Left ventricle myocardium inferior (tissue), 1 donor: ENCODE measurements around the gene PAK4. TPM values are rescaled to one million over a fixed set of nuclear protein-coding genes. Genes with fewer than 3 reads are reported as not detected.

Source experiments
- DNase-seq: peaks from one replicate; pipeline ENCODE4 v3.0.0-alpha.2; 2020
- H3K27ac ChIP-seq: fragments of 200-600 bp; replicated peaks from 2 replicates; pipeline ENCODE4 v1.8.0; 2021
- H3K27me3 ChIP-seq: fragments of 200-600 bp; 2 replicates; pipeline ENCODE4 v1.8.0; 2021; ENCODE audit warnings: low read depth
- H3K36me3 ChIP-seq: fragments of 200-600 bp; 2 replicates; pipeline ENCODE4 v1.8.0; 2021
- H3K4me1 ChIP-seq: fragments of 200-600 bp; 2 replicates; pipeline ENCODE4 v1.8.0; 2021
- H3K4me3 ChIP-seq: fragments of 200-600 bp; 2 replicates; pipeline ENCODE4 v1.8.0; 2021; ENCODE audit warnings: mild to moderate bottlenecking, moderate library complexity
- H3K9me3 ChIP-seq: fragments of 200-600 bp; replicated peaks from 2 replicates; pipeline ENCODE4 v1.8.0; 2021
- CTCF ChIP-seq: fragments of 200-600 bp; IDR thresholded peaks from 2 replicates; pipeline ENCODE4 v1.8.0; 2021; ENCODE audit warnings: antibody characterized with exemption, mild to moderate bottlenecking, borderline replicate concordance
- intact Hi-C: fragments of 100-400 bp; cut with micrococcal nuclease; formaldehyde crosslinking; loops from one replicate; pipeline ENCODE4 v1.11.0; 2022
- total RNA-seq: library from RNA; stranded (reverse); fragmentation: NEBNext Ultra II Directional; extraction: Animal tissue kit (Norgen Biotek cat#: 25700); gene quantifications from one replicate; pipeline ENCODE4 v1.2.1, GENCODE V29; 2021
- donor health status: DM: no; HTN: yes; CAD: no; lungs with severe emphysema.

Gene PAK4
- total RNA-seq, 1 donor from 2014 or later, result 17.0 TPM

DNA sequence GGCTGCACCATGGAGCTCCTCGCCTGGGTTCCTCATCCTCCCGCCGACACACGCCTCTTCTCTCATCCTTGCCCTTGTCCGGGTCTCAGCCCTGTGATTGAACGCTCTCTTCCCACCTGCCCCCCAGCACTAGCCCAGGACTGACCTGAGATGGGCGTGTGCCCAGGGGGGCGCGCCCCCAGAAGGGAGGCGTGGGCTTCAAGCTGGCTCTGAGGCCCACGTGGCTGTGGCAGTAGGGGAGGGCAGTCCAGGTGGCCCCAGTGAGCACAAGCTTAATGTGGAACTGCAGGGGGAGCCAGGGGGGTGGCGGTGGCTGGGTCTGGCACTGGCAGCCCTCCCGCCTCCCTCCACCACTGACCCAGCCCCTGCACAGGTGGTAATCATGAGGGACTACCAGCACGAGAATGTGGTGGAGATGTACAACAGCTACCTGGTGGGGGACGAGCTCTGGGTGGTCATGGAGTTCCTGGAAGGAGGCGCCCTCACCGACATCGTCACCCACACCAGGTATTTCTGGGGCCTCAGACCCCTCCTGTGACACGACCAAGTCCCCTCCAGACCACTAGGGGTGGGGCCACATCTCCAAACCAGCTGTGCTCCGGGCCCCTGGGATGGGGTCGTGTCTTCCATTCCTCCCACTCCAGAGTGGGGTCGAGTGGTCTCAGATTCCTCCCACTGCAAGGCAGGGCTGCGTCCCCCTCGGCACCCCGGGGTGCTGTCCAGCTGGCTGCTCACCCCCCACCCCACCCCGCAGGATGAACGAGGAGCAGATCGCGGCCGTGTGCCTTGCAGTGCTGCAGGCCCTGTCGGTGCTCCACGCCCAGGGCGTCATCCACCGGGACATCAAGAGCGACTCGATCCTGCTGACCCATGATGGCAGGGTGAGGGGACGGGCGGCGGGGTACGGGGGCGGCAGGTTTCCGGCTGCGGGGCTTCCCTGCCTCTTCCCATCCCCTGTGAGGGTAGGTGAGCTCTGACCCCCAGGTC is 49.3 kb downstream of the PAK4 start:
- peaks cover 54% of the 10 kb centered on the region for H3K36me3 ChIP-seq
- no peaks in the 10 kb centered on the region for H3K27me3 ChIP-seq
- H3K4me3 ChIP-seq, result no peak overlapping the region
- no peak overlapping the region for H3K27ac ChIP-seq
- no peaks in the 10 kb centered on the region for H3K4me1 ChIP-seq
- intact Hi-C loops, result no loop called here
- no peak for DNase-seq
- TF ChIP-seq CTCF, result no peak
- H3K9me3 ChIP-seq, result no peaks in the 10 kb centered on the region

GRCh38 chr19:39175564-39175963 is 50.0 kb downstream of the PAK4 start:
- Histone ChIP-seq H3K27ac (no peak overlapping the region), H3K27me3 (no peaks in the 10 kb centered on the region), H3K9me3 (no peaks in the 10 kb centered on the region), H3K36me3 (peaks cover 52% of the 10 kb centered on the region), H3K4me3 (no peak overlapping the region), H3K4me1 (no peaks in the 10 kb centered on the region)
- no peak for TF ChIP-seq CTCF
- no peak for DNase-seq
- intact Hi-C loops, result no loop called here

DNA sequence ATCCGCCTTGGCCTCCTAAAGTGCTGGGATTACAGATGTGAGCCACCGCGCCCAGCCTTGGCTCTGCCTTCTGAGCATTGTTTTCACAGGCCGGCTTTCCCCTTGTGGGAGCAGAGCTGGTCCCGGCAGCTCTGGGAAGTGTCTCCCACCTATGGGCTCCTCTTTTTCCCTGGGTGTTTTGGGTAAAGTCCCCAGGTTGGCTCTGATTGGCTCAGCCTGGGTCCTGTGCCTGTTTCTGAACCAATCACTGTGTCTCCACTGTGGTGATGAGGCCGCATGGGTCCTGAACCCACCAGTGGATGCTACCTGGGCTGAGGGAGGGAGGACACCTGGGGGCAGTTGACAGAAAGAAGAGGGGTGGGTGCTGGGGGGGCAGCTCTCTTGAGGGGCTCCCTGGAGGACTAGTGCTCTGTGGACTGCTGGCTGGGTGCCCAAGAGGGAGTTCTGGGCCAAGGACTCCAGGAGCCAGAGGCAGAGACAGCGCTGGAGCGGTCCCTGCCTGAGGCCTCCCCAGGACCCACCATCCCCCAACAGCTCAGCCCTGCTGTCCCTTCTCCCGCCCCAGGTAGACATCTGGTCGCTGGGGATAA is 51.6 kb downstream of the PAK4 start:
- no peak for DNase-seq
- no peak for TF ChIP-seq CTCF
- Histone ChIP-seq H3K36me3 (peaks cover 45% of the 10 kb centered on the region), H3K4me3 (no peak overlapping the region), H3K27ac (no peak overlapping the region), H3K4me1 (no peaks in the 10 kb centered on the region), H3K9me3 (no peaks in the 10 kb centered on the region), H3K27me3 (no peaks in the 10 kb centered on the region)
- intact Hi-C loops, result no loop called here

- Histone ChIP-seq H3K4me1 (no peaks in the 10 kb centered on the region), H3K27ac (no peak overlapping the region), H3K27me3 (no peaks in the 10 kb centered on the region), H3K9me3 (no peaks in the 10 kb centered on the region), H3K4me3 (no peak overlapping the region), H3K36me3 (peaks cover 40% of the 10 kb centered on the region)
- no peak for TF ChIP-seq CTCF
- DNase-seq, result no peak
- intact Hi-C loops, result no loop called here
Observed at GRCh38 chr19:39177736-39178135, 52.1 kb downstream of the PAK4 start.

DNA sequence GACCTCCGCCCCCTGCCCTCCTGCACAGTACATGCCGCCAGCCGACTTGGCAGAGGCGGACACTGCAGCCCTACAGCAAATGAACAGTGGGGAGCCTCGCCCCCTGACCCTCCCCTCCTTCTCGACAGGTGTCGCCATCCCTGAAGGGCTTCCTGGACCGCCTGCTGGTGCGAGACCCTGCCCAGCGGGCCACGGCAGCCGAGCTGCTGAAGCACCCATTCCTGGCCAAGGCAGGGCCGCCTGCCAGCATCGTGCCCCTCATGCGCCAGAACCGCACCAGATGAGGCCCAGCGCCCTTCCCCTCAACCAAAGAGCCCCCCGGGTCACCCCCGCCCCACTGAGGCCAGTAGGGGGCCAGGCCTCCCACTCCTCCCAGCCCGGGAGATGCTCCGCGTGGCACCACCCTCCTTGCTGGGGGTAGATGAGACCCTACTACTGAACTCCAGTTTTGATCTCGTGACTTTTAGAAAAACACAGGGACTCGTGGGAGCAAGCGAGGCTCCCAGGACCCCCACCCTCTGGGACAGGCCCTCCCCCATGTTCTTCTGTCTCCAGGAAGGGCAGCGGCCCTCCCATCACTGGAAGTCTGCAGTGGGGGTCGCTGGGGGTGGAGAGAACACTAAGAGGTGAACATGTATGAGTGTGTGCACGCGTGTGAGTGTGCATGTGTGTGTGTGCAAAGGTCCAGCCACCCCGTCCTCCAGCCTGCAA is 52.9 kb downstream of the PAK4 start:
- Histone ChIP-seq H3K9me3 (no peaks in the 10 kb centered on the region), H3K27ac (no peak overlapping the region), H3K36me3 (peaks cover 36% of the 10 kb centered on the region), H3K27me3 (no peaks in the 10 kb centered on the region), H3K4me3 (no peak overlapping the region), H3K4me1 (no peaks in the 10 kb centered on the region)
- intact Hi-C loops, result no loop called here
- no peak for TF ChIP-seq CTCF
- no peak for DNase-seq
